DOHH2 (cell line): ENCODE results near the gene RRP15.

ENCODE experiments used
- H3F3A ChIP-seq: fragments of 200-600 bp; sonication (generic), shearing (Covaris generic); 2 replicates; pipeline ENCODE4 v1.6.0; 2016; ENCODE audit warnings: antibody characterized with exemption, mild to moderate bottlenecking; ENCODE audit not compliant: control insufficient read depth, insufficient read depth
- H3K27ac ChIP-seq: fragments of 200-600 bp; sonication (generic); 2 replicates; pipeline ENCODE4 v1.5.1; 2014; ENCODE audit warnings: low read depth, mild to moderate bottlenecking, low read length, moderate library complexity
- H3K27me3 ChIP-seq: fragments of 200-600 bp; sonication (generic); 2 replicates; pipeline ENCODE4 v1.6.1; 2014; ENCODE audit warnings: mild to moderate bottlenecking, low read length, mixed read lengths; ENCODE audit not compliant: control insufficient read depth
- H3K36me3 ChIP-seq: fragments of 200-600 bp; sonication (generic); 2 replicates; pipeline ENCODE4 v1.6.1; 2014; ENCODE audit warnings: mild to moderate bottlenecking, low read length, moderate library complexity, mixed read lengths; ENCODE audit not compliant: control insufficient read depth
- H3K4me1 ChIP-seq: fragments of 200-600 bp; sonication (generic); 2 replicates; pipeline ENCODE4 v1.6.1; 2014; ENCODE audit warnings: mild to moderate bottlenecking, low read length, mixed read lengths; ENCODE audit not compliant: control insufficient read depth
- H3K4me2 ChIP-seq: fragments of 200-600 bp; sonication (generic); 2 replicates; pipeline ENCODE4 v1.6.0; 2014; ENCODE audit warnings: mild to moderate bottlenecking, low read length, moderate library complexity
- H3K4me3 ChIP-seq: fragments of 200-600 bp; sonication (generic); 2 replicates; pipeline ENCODE4 v1.5.1; 2014; ENCODE audit warnings: mild to moderate bottlenecking, low read length, mixed read lengths
- H3K79me2 ChIP-seq: fragments of 200-600 bp; sonication (generic); 2 replicates; pipeline ENCODE4 v1.6.1; 2014; ENCODE audit warnings: mild to moderate bottlenecking, low read length, mixed read lengths; ENCODE audit not compliant: control insufficient read depth
- H3K9me2 ChIP-seq: fragments of 200-600 bp; sonication (generic); replicated peaks from 2 replicates; pipeline ENCODE4 v1.6.1; 2014; ENCODE audit warnings: mild to moderate bottlenecking, low read length, mixed read lengths; ENCODE audit not compliant: control insufficient read depth
- H3K9me3 ChIP-seq: fragments of 200-600 bp; sonication (generic); 2 replicates; pipeline ENCODE4 v1.6.1; 2014; ENCODE audit warnings: antibody characterized with exemption, low read length, mixed read lengths; ENCODE audit not compliant: control insufficient read depth, insufficient read depth
- H4K20me1 ChIP-seq: fragments of 200-600 bp; sonication (generic); 2 replicates; pipeline ENCODE4 v1.6.0; 2014; ENCODE audit warnings: low read depth, mild to moderate bottlenecking, antibody characterized with exemption, low read length, moderate library complexity; ENCODE audit not compliant: control insufficient read depth, insufficient read depth
- EZH2phosphoT487 ChIP-seq: fragments of 200-600 bp; sonication (generic); IDR thresholded peaks from 2 replicates; pipeline ENCODE4 v1.6.1; 2017; ENCODE audit warnings: borderline replicate concordance, mild to moderate bottlenecking, antibody characterized with exemption, low read length, moderate library complexity, mixed read lengths
- TF ChIP-seq, protein P1 (sequence below): fragments of 200-600 bp; sonication (generic); IDR thresholded peaks from one replicate; pipeline ENCODE4 v1.5.1; 2014; ENCODE audit warnings: antibody characterized with exemption, mild to moderate bottlenecking, low read depth, low read length; ENCODE audit not compliant: poor library complexity, severe bottlenecking

The RRP15 gene

DNA sequence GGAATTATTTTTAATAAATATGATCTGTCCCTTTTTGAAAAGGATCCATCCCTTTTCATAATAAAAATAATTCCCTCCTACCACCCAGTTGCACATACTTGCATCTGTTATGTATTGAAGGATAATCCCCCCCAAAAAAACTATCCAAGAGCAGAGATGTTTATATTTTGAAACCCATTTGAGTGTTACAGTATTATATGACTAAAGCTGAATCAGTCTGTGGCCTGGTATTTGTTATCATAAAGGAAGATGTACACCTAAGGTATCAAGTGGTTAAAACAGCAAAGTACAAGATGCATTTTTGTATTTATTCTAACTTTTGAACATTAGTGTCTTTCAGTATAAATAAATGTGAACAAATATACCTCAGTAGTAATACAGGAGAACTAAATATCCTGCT lies 47.3 kb downstream of the RRP15 start:
- Histone ChIP-seq H3K36me3 (peaks cover 20% of the 10 kb centered on the region), H4K20me1 (no peaks in the 10 kb centered on the region), H3K4me2 (no peak overlapping the region), H3K9me2 (no peaks in the 10 kb centered on the region), H3K27me3 (no peaks in the 10 kb centered on the region), H3K27ac (no peak overlapping the region), H3K4me1 (no peaks in the 10 kb centered on the region), H3K4me3 (no peak overlapping the region), H3K79me2 (no peaks in the 10 kb centered on the region), H3K9me3 (no peaks in the 10 kb centered on the region), H3F3A (0 out of 2 replicates have a peak, but pooled peaks cover 9% of the 10 kb centered on the region)
- TF ChIP-seq, protein P1, sequence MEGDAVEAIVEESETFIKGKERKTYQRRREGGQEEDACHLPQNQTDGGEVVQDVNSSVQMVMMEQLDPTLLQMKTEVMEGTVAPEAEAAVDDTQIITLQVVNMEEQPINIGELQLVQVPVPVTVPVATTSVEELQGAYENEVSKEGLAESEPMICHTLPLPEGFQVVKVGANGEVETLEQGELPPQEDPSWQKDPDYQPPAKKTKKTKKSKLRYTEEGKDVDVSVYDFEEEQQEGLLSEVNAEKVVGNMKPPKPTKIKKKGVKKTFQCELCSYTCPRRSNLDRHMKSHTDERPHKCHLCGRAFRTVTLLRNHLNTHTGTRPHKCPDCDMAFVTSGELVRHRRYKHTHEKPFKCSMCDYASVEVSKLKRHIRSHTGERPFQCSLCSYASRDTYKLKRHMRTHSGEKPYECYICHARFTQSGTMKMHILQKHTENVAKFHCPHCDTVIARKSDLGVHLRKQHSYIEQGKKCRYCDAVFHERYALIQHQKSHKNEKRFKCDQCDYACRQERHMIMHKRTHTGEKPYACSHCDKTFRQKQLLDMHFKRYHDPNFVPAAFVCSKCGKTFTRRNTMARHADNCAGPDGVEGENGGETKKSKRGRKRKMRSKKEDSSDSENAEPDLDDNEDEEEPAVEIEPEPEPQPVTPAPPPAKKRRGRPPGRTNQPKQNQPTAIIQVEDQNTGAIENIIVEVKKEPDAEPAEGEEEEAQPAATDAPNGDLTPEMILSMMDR = no peak
- no peak for TF ChIP-seq EZH2phosphoT487

DNA sequence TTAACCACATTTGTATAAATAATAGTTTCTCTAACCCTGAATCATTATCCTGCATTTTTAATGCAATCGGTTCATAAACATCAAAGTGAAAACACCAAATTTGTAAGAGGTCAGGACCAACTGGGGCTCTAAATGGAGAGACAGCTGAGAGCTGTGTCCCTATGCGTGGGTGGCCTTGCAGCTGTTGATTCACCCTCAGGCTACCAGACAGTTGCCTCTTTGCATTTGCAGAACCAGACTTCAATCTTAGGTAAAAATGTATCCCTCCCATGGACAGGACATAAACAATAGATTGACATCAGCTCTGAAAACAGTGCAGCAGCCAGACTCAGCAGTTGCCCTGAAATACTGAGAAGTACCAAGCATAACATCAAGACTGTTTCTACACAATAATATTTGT lies 51.2 kb downstream of the RRP15 start:
- Histone ChIP-seq H3K79me2 (no peaks in the 10 kb centered on the region), H3K36me3 (peaks cover 10% of the 10 kb centered on the region), H3K4me1 (no peaks in the 10 kb centered on the region), H3K9me2 (no peaks in the 10 kb centered on the region), H3K4me3 (no peak overlapping the region), H3K27ac (no peak overlapping the region), H4K20me1 (no peaks in the 10 kb centered on the region), H3F3A (peaks cover 10% of the 10 kb centered on the region; the same call in 1 of the 2 replicates), H3K27me3 (no peaks in the 10 kb centered on the region), H3K4me2 (no peak overlapping the region), H3K9me3 (no peaks in the 10 kb centered on the region)
- TF ChIP-seq EZH2phosphoT487 = no peak

DNA sequence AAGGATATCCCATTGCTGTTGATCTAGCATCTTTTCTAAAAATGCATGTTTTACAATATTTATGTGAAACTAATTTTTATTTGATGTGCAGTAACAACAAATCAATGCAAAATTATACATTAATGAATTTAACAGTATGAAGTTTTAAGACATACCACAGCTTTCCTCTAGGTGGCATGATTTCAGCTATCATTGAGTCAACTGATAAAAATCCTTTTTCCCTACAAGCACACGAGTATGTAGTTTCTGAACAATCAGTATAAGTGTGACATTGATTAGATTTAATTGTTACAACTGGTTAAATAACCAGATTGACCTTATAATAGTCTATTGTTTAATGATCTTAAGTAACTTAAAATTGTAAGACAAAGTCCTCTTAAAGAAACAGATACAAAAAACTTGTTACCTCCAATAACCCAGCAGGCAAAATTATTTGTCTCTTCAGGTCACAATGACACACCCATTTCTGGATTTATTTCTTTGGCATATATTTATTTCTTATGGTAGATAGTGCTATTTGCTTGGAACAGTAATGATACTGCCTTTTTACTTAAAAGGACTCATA lies 54.3 kb downstream of the RRP15 start:
- Histone ChIP-seq H4K20me1 (no peaks in the 10 kb centered on the region), H3K9me2 (no peaks in the 10 kb centered on the region), H3K36me3 (no peaks in the 10 kb centered on the region), H3K9me3 (no peaks in the 10 kb centered on the region), H3K79me2 (no peaks in the 10 kb centered on the region), H3K4me2 (no peak overlapping the region), H3K27me3 (peaks cover 9% of the 10 kb centered on the region), H3K4me3 (no peak overlapping the region), H3K27ac (no peak overlapping the region), H3K4me1 (no peaks in the 10 kb centered on the region), H3F3A (peaks cover 10% of the 10 kb centered on the region; the same call in 1 of the 2 replicates)
- no peak for TF ChIP-seq EZH2phosphoT487
- TF ChIP-seq, protein P1 = peak; percentile 67

DNA sequence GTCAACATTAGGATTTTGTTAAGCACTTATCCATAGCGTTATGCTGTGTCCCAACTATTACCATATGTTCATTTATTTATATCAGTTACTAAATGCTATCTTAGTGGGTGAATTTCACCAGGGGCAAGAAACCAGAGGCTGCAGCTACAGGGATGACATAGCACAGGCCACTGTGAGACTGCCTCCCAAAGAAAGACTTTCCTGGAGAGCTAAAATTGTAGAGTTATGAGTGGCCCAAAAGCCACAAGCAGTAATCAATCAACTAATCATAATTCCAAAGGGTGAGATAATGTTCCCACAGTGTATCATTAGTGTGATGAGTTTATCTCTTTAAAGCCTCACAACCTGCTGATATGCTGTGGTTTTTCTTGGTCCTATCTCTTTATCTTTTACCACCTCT lies 56.2 kb downstream of the RRP15 start:
- TF ChIP-seq, protein P1 = no peak
- no peak for TF ChIP-seq EZH2phosphoT487
- H3K79me2 ChIP-seq = no peaks in the 10 kb centered on the region
- peaks cover 28% of the 10 kb centered on the region for H3K27me3 ChIP-seq
- H3K9me3 ChIP-seq = no peaks in the 10 kb centered on the region
- peaks cover 17% of the 10 kb centered on the region for H3K4me1 ChIP-seq
- H3K4me3 ChIP-seq = no peak overlapping the region
- no peaks in the 10 kb centered on the region for H3K36me3 ChIP-seq
- H4K20me1 ChIP-seq = no peaks in the 10 kb centered on the region
- H3K4me2 ChIP-seq = no peak overlapping the region
- no peaks in the 10 kb centered on the region for H3K9me2 ChIP-seq
- H3K27ac ChIP-seq = no peak overlapping the region
- peaks cover 9% of the 10 kb centered on the region; the same call in 1 of the 2 replicates for H3F3A ChIP-seq
